GM18858 (cell line): ENCODE data around the gene MFSD11.
A peak's percentile ranks its signal among the peaks of the same experiment; 100 is the strongest.
"Not testable (repeated sequence)": the region's sequence is repeated elsewhere in the genome, so short reads cannot be mapped to it uniquely, and the experiment has no call there.

Source experiments
- ATAC-seq: cut with Tn5 transposase; IDR thresholded peaks from one replicate; pipeline ENCODE4 v1.9.1; 2021; ENCODE audit not compliant: unreplicated experiment

The MFSD11 gene

DNA sequence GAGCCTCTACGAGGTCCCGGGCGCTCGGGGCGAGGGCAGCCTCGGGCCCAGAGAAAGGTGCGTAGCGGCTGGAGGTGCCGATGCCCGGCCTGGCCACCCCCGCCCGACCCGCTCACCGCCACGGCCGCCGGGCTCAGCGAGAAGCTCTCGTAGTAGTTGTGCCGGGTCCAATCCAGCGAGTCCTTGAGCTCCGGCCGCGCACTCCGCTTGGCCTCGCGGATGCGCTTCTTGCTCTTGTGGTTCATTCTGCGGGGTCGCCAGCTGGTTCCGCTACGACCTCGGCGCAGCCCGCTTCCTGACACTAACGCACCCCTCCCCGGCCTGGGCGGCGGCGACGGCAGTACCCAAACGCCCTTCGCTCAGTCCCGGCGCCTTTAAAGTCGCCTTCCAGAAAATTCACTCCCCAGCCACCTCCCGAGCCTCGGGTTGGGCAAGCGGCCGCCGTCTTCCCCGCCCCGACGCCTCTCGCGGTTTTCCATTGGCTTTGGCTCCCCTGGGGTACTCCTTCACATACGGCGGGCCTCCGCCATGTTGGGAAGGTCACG is 11.6 kb upstream of the MFSD11 start, which contains the start of gene JMJD6:
Gene JMJD6 (minus strand): TSS at position 376 of the 545 bp plus-strand sequence. CDS start 131 bp downstream, at position 245.
- ATAC-seq = peak; percentile 38

GRCh38 chr17:76726776-76727718 is 10.9 kb upstream of the MFSD11 start, which contains the start of gene METTL23:
Gene METTL23 (plus strand): TSS chr17:76726839. CDS start chr17:76729711, 2,872 bp downstream.
- peak; percentile 27 for ATAC-seq

- ATAC-seq = no peak
Observed at GRCh38 chr17:76727745-76728456, 10.0 kb upstream of the MFSD11 start.

DNA sequence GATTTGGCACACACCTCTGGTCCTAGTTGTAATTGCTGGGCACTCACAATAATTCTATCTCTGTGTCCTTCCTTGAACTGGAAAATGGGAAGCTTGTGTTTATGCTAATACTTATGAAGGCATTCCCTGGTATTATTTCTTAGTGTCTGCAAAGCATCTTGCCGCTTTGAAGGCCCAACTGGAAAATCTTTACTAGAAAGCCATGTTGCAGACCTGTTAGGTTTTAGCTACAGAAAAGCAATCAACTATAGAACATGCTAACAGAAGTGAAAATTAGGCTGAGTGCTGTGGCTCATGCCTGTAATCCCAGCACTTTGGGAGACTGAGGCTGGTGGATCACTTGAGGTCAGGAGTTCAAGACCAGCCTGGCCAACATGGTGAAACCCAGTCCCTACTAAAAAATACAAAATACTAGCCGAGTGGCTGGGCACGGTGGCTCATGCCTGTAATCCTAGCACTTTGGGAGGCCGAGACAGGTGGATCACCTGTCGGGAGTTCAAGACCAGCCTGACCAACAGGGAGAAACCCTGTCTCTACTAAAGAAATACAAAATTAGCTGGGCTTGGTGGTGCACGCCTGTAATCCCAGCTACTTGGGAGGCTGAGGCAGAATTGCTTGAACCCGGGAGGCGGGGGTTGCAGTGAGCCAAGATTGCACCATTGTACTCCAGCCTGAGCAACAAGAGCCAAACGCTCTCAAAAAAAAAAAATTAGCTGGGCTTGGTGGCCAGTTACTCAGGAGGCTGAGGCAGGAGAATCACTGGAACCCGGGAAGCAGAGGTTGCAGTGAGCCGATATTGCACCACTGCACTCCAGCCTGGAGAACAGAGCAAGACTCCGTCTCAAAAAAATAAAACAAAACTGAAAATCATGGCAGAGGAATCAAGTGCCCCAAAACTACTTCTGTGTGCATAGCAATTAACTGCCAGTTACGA is 5.9 kb upstream of the MFSD11 start:
- not testable (repeated sequence) for ATAC-seq

- ATAC-seq = no peak
Observed at GRCh38 chr17:76732734-76733617, 4.9 kb upstream of the MFSD11 start.

- no peak for ATAC-seq
Observed at GRCh38 chr17:76733618-76733957, 4.3 kb upstream of the MFSD11 start.

DNA sequence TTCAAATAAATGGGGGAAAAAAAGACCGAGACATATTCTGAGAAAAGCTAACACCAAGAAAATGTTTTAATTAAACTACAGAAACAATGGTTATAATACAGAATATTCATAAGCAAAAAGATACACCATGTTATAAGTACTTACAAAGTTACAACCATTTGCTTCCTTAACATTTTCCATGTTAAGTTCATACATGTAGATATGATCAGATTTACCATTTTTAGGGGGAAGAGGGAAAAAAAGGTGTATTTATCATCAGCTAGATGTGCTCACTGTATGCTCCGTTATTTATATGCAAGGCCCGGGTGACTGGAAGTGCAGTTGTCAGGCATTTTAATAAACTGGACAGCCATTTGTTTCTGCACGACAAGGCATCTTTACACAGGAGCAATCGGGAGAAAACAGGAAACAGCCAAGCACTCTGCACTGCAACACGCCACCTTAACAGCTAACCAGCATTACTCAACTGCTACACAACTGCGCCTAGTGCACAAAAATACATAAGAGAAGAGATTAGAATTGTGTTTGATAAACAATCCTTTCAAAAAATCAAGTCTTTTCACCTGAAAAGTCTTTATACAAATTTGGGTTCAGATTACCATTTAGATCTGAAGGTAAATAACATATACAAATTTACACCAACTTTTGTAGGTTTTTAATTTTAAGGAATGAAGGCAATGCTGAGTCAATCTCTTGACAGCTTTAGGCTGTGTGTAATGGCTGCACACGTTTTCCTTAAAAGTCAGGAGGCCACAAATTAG is 3.7 kb upstream of the MFSD11 start:
- no peak for ATAC-seq

DNA sequence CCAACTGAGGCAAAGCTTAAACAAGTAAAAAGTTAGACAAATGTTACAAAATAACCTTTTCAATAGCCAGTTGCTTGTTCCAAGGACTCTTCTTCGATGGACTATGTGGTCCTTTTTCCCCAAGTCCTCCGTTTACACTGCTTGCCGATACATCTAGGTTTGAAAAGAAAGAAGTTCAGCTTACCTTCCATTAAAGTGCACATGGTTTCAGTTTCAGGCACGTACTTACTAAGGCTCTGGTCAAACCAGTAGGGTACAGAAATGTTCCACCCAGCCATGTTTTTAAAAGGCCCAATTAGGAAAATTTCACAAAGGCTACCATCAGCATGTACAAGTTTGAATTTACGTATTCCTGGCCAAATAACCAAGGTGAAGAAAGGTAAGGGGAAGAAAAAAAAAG is 2.9 kb upstream of the MFSD11 start:
- ATAC-seq = no peak

- ATAC-seq = no peak
Observed at GRCh38 chr17:76735586-76736348, 2.2 kb upstream of the MFSD11 start.

DNA sequence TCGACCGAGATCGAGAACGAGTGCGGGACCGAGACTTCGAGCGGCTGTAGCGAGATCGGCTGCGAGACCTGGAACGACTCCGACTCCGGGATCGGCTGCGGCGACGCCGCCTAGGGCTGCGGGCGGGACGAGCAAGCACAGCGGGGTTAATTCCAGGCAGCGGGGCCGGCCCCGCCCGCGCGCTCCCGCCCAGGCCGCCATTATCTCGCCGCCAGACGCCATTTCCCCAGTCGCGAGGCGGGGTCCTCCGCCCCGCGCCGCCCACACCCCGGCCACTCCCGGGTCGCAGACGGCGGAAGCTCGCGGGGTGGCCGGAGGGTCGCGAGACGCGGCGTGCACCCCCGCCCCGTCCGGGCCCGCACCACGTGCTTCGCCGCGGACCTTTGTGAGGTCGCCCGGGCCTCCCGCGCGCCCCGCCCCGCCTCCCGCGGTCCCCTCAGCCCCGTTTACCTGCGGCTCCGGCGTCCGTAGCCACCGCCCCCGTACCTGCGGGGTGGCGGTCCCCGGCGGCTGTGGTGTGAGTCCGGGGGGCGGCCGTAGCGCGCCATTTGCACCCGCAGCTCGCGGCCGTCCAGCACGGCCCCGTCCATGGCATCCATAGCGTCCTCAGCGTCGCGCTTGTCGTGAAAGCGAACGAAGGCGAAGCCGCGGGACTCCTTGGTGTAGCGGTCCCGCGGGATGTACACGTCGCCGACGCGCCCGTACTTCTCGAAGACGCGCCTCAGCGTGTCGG is 1.4 kb upstream of the MFSD11 start:
- peak; percentile 4 for ATAC-seq

GRCh38 chr17:76737082-76737675 is 740 bp upstream of the MFSD11 start, which contains the start of gene SRSF2:
Gene SRSF2 (minus strand): TSS chr17:76737331. CDS start chr17:76737160, 171 bp downstream.
- peak; percentile 43 for ATAC-seq

- no peak for ATAC-seq
Observed at GRCh38 chr17:76738468-76738850, 540 bp downstream of the MFSD11 start.

DNA sequence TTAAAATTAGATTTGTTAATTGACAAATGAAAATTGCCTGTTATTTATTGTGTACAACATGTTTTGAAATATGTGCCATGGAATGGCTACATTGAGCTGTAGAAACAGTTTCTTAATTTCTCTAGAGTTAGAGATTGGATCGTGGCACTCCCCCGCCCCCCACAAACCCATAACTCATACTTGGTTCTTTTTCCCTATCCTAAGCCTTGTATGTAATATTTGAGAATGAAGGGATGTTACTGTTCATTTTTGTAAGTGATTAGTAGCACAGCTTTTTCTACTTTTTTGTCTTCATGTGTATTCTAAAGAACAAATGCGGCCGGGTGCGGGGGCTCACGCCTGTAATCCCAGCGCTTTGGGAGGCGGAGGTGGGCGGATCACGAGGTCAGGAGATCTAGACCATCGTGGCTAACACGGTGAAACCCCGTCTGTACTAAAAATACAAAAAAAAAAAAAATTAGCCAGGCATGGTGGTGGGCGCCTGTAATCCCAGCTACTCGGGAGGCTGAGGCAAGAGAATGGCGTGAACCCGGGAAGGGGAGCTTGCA is 1.7 kb downstream of the MFSD11 start:
- not testable (repeated sequence) for ATAC-seq

DNA sequence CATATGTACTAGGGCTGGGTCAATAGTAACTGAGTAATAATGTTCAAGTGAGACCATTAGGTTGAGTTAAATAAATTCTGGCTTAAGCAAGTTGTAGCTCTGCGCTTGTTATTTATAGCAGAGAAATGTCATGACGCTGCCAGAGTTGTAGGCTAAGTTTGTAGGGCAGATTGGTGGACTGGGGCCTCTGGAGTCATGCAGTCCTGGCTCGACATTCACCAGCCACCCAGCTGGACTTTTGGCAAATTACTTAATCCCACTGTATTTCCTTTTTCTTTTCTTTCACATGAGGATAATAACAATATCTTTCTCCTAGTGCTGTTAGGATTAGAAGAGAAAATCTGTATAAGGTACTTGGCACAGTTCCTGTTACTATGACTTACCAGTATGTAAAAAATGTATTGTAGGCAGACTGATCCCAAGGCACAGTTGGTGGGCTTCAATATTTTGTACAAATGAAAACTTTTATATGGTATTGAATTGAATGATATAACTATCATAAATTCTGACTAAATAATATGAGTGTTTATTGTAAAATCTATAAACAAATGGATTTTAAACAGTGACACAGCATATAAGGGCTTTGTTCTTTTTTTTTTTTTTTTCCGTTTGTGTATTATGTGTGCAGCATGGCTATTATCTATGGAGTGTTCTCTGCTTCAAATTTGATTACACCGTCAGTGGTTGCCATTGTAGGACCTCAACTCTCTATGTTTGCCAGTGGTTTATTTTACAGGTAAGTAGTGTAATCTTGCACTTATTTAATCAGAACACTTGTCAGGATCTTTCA is 2.6 kb downstream of the MFSD11 start:
- no peak for ATAC-seq

DNA sequence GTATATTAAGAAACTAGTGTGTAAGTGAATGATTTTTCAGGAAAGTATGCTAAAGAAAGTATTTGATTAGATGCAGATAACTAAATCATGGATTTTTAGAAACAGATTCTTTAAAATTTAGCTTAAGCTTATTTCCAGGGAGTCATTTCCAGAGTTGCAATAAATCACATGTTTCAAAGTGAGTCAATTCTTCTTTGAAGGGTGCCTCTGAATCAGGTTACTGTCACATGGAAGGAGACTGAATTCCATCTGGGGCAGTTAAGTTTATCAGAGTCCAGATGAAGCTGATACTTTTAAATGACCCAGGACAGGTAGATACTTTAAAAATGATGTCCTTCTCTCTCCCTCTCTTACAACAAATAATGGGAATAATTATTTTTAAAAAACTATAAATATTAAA is 5.0 kb downstream of the MFSD11 start:
- ATAC-seq = no peak

- ATAC-seq = no peak
Observed at GRCh38 chr17:76744747-76745146, 6.8 kb downstream of the MFSD11 start.
